ENCODE measurements around the gene HOXD10. TPM values are rescaled to one million over a fixed set of nuclear protein-coding genes. Genes with fewer than 3 reads are reported as not detected.

HOXD10 gene
- polyA plus RNA-seq, 1 donor = 0.18 TPM

- H3K27ac ChIP-seq (ENCODE audit: low read length) = no peak overlapping the region
- 12% methylated on average over 4 of the region's 7 CpGs for WGBS (ENCODE audit: insufficient coverage, low lambda C conversion rate)
- no peak overlapping the region for H3K4me3 ChIP-seq (ENCODE audit: low read length)
- H3K4me1 ChIP-seq (ENCODE audit: control insufficient read depth, insufficient read depth, low read length) = peaks cover 4% of the 10 kb centered on the region
- peaks cover 15% of the 10 kb centered on the region for H3K9me3 ChIP-seq (ENCODE audit: control insufficient read depth, low read depth, low read length)
- no peak for DNase-seq
- peaks cover 93% of the 10 kb centered on the region for H3K27me3 ChIP-seq (ENCODE audit: control insufficient read depth, insufficient read depth, low read length)
- H3K36me3 ChIP-seq (ENCODE audit: control insufficient read depth, insufficient read depth, low read length) = no peaks in the 10 kb centered on the region
Observed at GRCh38 chr2:176076063-176076462, 40.5 kb upstream of the HOXD10 start.

- WGBS (ENCODE audit: insufficient coverage, low lambda C conversion rate) = no CpG with 5 or more reads among the region's 2 CpGs
- no peak overlapping the region for H3K27ac ChIP-seq (ENCODE audit: low read length)
- peaks cover 4% of the 10 kb centered on the region for H3K4me1 ChIP-seq (ENCODE audit: control insufficient read depth, insufficient read depth, low read length)
Observed at GRCh38 chr2:176076796-176077195, 39.8 kb upstream of the HOXD10 start.

GRCh38 chr2:176078541-176079284, 37.9 kb upstream of the HOXD10 start:
- Histone ChIP-seq H3K27ac (ENCODE audit: low read length) (no peak overlapping the region), H3K4me3 (ENCODE audit: low read length) (no peak overlapping the region), H3K4me1 (ENCODE audit: control insufficient read depth, insufficient read depth, low read length) (peaks cover 4% of the 10 kb centered on the region), H3K36me3 (ENCODE audit: control insufficient read depth, insufficient read depth, low read length) (no peaks in the 10 kb centered on the region), H3K27me3 (ENCODE audit: control insufficient read depth, insufficient read depth, low read length) (peaks cover 93% of the 10 kb centered on the region), H3K9me3 (ENCODE audit: control insufficient read depth, low read depth, low read length) (peaks cover 24% of the 10 kb centered on the region)
- WGBS (ENCODE audit: insufficient coverage, low lambda C conversion rate) = no CpG with 5 or more reads among the region's 25 CpGs
- no peak for DNase-seq

More at GRCh38 chr2:176076796-176077195, 39.8 kb upstream of the HOXD10 start:
- Histone ChIP-seq H3K4me3 (ENCODE audit: low read length) (no peak overlapping the region), H3K36me3 (ENCODE audit: control insufficient read depth, insufficient read depth, low read length) (no peaks in the 10 kb centered on the region), H3K9me3 (ENCODE audit: control insufficient read depth, low read depth, low read length) (peaks cover 11% of the 10 kb centered on the region), H3K27me3 (ENCODE audit: control insufficient read depth, insufficient read depth, low read length) (peaks cover 93% of the 10 kb centered on the region)
- DNase-seq = no peak

GRCh38 chr2:176079285-176079830, 37.2 kb upstream of the HOXD10 start:
- no CpG with 5 or more reads among the region's 30 CpGs for WGBS (ENCODE audit: insufficient coverage, low lambda C conversion rate)
- no peak overlapping the region for H3K4me3 ChIP-seq (ENCODE audit: low read length)
- H3K4me1 ChIP-seq (ENCODE audit: control insufficient read depth, insufficient read depth, low read length) = peaks cover 4% of the 10 kb centered on the region
- H3K27ac ChIP-seq (ENCODE audit: low read length) = no peak overlapping the region
- H3K36me3 ChIP-seq (ENCODE audit: control insufficient read depth, insufficient read depth, low read length) = no peaks in the 10 kb centered on the region
- H3K9me3 ChIP-seq (ENCODE audit: control insufficient read depth, low read depth, low read length) = peaks cover 28% of the 10 kb centered on the region
- peaks cover 93% of the 10 kb centered on the region for H3K27me3 ChIP-seq (ENCODE audit: control insufficient read depth, insufficient read depth, low read length)
- no peak for DNase-seq

GRCh38 chr2:176079831-176080539, 36.6 kb upstream of the HOXD10 start:
- DNase-seq = no peak
- Histone ChIP-seq H3K4me1 (ENCODE audit: control insufficient read depth, insufficient read depth, low read length) (peaks cover 4% of the 10 kb centered on the region), H3K9me3 (ENCODE audit: control insufficient read depth, low read depth, low read length) (peaks cover 30% of the 10 kb centered on the region), H3K27ac (ENCODE audit: low read length) (no peak overlapping the region), H3K36me3 (ENCODE audit: control insufficient read depth, insufficient read depth, low read length) (no peaks in the 10 kb centered on the region), H3K4me3 (ENCODE audit: low read length) (no peak overlapping the region), H3K27me3 (ENCODE audit: control insufficient read depth, insufficient read depth, low read length) (peaks cover 93% of the 10 kb centered on the region)
- WGBS (ENCODE audit: insufficient coverage, low lambda C conversion rate) = no CpG with 5 or more reads among the region's 86 CpGs

GRCh38 chr2:176080540-176081375, 35.8 kb upstream of the HOXD10 start:
- no peak overlapping the region for H3K4me3 ChIP-seq (ENCODE audit: low read length)
- peaks cover 33% of the 10 kb centered on the region for H3K9me3 ChIP-seq (ENCODE audit: control insufficient read depth, low read depth, low read length)
- H3K27ac ChIP-seq (ENCODE audit: low read length) = no peak overlapping the region
- H3K4me1 ChIP-seq (ENCODE audit: control insufficient read depth, insufficient read depth, low read length) = peaks cover 4% of the 10 kb centered on the region
- peaks cover 93% of the 10 kb centered on the region for H3K27me3 ChIP-seq (ENCODE audit: control insufficient read depth, insufficient read depth, low read length)
- DNase-seq = peak in 1 of 2 donors; percentile 51
- H3K36me3 ChIP-seq (ENCODE audit: control insufficient read depth, insufficient read depth, low read length) = no peaks in the 10 kb centered on the region
- no CpG with 5 or more reads among the region's 68 CpGs for WGBS (ENCODE audit: insufficient coverage, low lambda C conversion rate)

- H3K27ac ChIP-seq (ENCODE audit: low read length) = no peak overlapping the region
- WGBS (ENCODE audit: insufficient coverage, low lambda C conversion rate) = 0% methylated on average over 3 of the region's 17 CpGs
- peaks cover 7% of the 10 kb centered on the region for H3K4me1 ChIP-seq (ENCODE audit: control insufficient read depth, insufficient read depth, low read length)
- no peak for DNase-seq
- peaks cover 37% of the 10 kb centered on the region for H3K9me3 ChIP-seq (ENCODE audit: control insufficient read depth, low read depth, low read length)
- no peaks in the 10 kb centered on the region for H3K36me3 ChIP-seq (ENCODE audit: control insufficient read depth, insufficient read depth, low read length)
- H3K4me3 ChIP-seq (ENCODE audit: low read length) = no peak overlapping the region
- H3K27me3 ChIP-seq (ENCODE audit: control insufficient read depth, insufficient read depth, low read length) = peaks cover 93% of the 10 kb centered on the region
Observed at GRCh38 chr2:176081376-176081836, 35.2 kb upstream of the HOXD10 start.

- Histone ChIP-seq H3K4me3 (ENCODE audit: low read length) (no peak overlapping the region), H3K4me1 (ENCODE audit: control insufficient read depth, insufficient read depth, low read length) (peaks cover 7% of the 10 kb centered on the region), H3K27ac (ENCODE audit: low read length) (no peak overlapping the region), H3K27me3 (ENCODE audit: control insufficient read depth, insufficient read depth, low read length) (peaks cover 92% of the 10 kb centered on the region), H3K9me3 (ENCODE audit: control insufficient read depth, low read depth, low read length) (peaks cover 37% of the 10 kb centered on the region), H3K36me3 (ENCODE audit: control insufficient read depth, insufficient read depth, low read length) (no peaks in the 10 kb centered on the region)
- DNase-seq = peak in 1 of 2 donors; percentile 42
- no CpG with 5 or more reads among the region's 62 CpGs for WGBS (ENCODE audit: insufficient coverage, low lambda C conversion rate)
Observed at GRCh38 chr2:176081837-176082524, 34.6 kb upstream of the HOXD10 start.

GRCh38 chr2:176082525-176082823, 34.1 kb upstream of the HOXD10 start:
- Histone ChIP-seq H3K9me3 (ENCODE audit: control insufficient read depth, low read depth, low read length) (peaks cover 37% of the 10 kb centered on the region), H3K36me3 (ENCODE audit: control insufficient read depth, insufficient read depth, low read length) (no peaks in the 10 kb centered on the region), H3K27ac (ENCODE audit: low read length) (no peak overlapping the region), H3K4me3 (ENCODE audit: low read length) (no peak overlapping the region), H3K4me1 (ENCODE audit: control insufficient read depth, insufficient read depth, low read length) (peaks cover 7% of the 10 kb centered on the region), H3K27me3 (ENCODE audit: control insufficient read depth, insufficient read depth, low read length) (peaks cover 92% of the 10 kb centered on the region)
- no peak for DNase-seq
- 0% methylated on average over 2 of the region's 10 CpGs for WGBS (ENCODE audit: insufficient coverage, low lambda C conversion rate)

Data from large intestine (tissue), 3 donors.